ENCODE measurements around the gene PCBP3. TPM values are rescaled to one million over a fixed set of nuclear protein-coding genes. Genes with fewer than 3 reads are reported as not detected.

PCBP3 gene
- total and polyA plus RNA-seq, 2 donors from 2014 or later: 2.3 to 5.4 TPM

- no peak for FAIRE-seq
- no peaks in the 10 kb centered on the region for H3K27me3 ChIP-seq (ENCODE audit: control insufficient read depth, insufficient read depth, low read length)
- peak in 1 of 5 donors; percentile 49 for DNase-seq
- H3K9me3 ChIP-seq (ENCODE audit: control insufficient read depth in 2 of 3, insufficient read depth in 1 of 3, low read length in 3 of 3): no peaks in the 10 kb centered on the region
- no peak overlapping the region for H3K9ac ChIP-seq (ENCODE audit: low read length in 3 of 3)
- no peaks in the 10 kb centered on the region for H3K4me1 ChIP-seq (ENCODE audit: control insufficient read depth in 2 of 3, insufficient read depth in 2 of 3, low read depth in 1 of 3, low read length in 3 of 3)
- H3K36me3 ChIP-seq (ENCODE audit: control insufficient read depth in 2 of 3, insufficient read depth in 3 of 3, low read length in 3 of 3): no peaks in the 10 kb centered on the region
- intact Hi-C loops (cut with DNase I): no loop called here
- no peak overlapping the region for H3K27ac ChIP-seq (ENCODE audit: low read depth in 2 of 2, low read length in 2 of 2)
- H3K4me3 ChIP-seq (ENCODE audit: low read length in 3 of 3): no peak overlapping the region
- no peak for TF ChIP-seq CTCF (IDR thresholded peaks at IDR 0.05; ENCODE audit: borderline replicate concordance, extremely low read depth, insufficient read depth)
Measured at GRCh38 chr21:45887120-45887611, 243.6 kb downstream of the PCBP3 start.

- peak in 2 of 5 donors; percentile 44 to 53 for DNase-seq
- TF ChIP-seq CTCF (IDR thresholded peaks at IDR 0.05; ENCODE audit: borderline replicate concordance, extremely low read depth, insufficient read depth): no peak
- Histone ChIP-seq H3K9me3 (ENCODE audit: control insufficient read depth in 2 of 3, insufficient read depth in 1 of 3, low read length in 3 of 3) (no peaks in the 10 kb centered on the region), H3K36me3 (ENCODE audit: control insufficient read depth in 2 of 3, insufficient read depth in 3 of 3, low read length in 3 of 3) (no peaks in the 10 kb centered on the region), H3K27me3 (ENCODE audit: control insufficient read depth, insufficient read depth, low read length) (no peaks in the 10 kb centered on the region), H3K27ac (ENCODE audit: low read depth in 2 of 2, low read length in 2 of 2) (no peak overlapping the region), H3K9ac (ENCODE audit: low read length in 3 of 3) (no peak overlapping the region), H3K4me3 (ENCODE audit: low read length in 3 of 3) (no peak overlapping the region), H3K4me1 (ENCODE audit: control insufficient read depth in 2 of 3, insufficient read depth in 2 of 3, low read depth in 1 of 3, low read length in 3 of 3) (no peaks in the 10 kb centered on the region)
- no peak for FAIRE-seq
- intact Hi-C loops (cut with DNase I): no loop called here
Measured at GRCh38 chr21:45887788-45888187, 244.3 kb downstream of the PCBP3 start.

- FAIRE-seq (no peak), DNase-seq (peak in 3 of 5 donors; percentile 43 to 72 (median 61))
- Histone ChIP-seq H3K9ac (ENCODE audit: low read length in 3 of 3) (no peak overlapping the region), H3K27ac (ENCODE audit: low read depth in 2 of 2, low read length in 2 of 2) (no peak overlapping the region), H3K4me1 (ENCODE audit: control insufficient read depth in 2 of 3, insufficient read depth in 2 of 3, low read depth in 1 of 3, low read length in 3 of 3) (no peaks in the 10 kb centered on the region), H3K4me3 (ENCODE audit: low read length in 3 of 3) (no peak overlapping the region), H3K36me3 (ENCODE audit: control insufficient read depth in 2 of 3, insufficient read depth in 3 of 3, low read length in 3 of 3) (no peaks in the 10 kb centered on the region), H3K27me3 (ENCODE audit: control insufficient read depth, insufficient read depth, low read length) (no peaks in the 10 kb centered on the region), H3K9me3 (ENCODE audit: control insufficient read depth in 2 of 3, insufficient read depth in 1 of 3, low read length in 3 of 3) (no peaks in the 10 kb centered on the region)
- TF ChIP-seq CTCF (IDR thresholded peaks at IDR 0.05; ENCODE audit: borderline replicate concordance, extremely low read depth, insufficient read depth): no peak
- intact Hi-C loops (cut with DNase I): no loop called here
Measured at GRCh38 chr21:45888386-45889009, 245.0 kb downstream of the PCBP3 start.

Measured in kidney (tissue), 14 donors.